ENCODE measurements around the gene ASTN2.

Gene ASTN2

GRCh38 chr9:117341151-117341550 is 73.7 kb downstream of the ASTN2 start:
- Histone ChIP-seq H3K9me2 (replicated peaks; ENCODE audit: control insufficient read depth, low read length) (no peaks in the 10 kb centered on the region), H3K4me2 (ENCODE audit: low read length) (no peak overlapping the region), H3K9me3 (ENCODE audit: control insufficient read depth, insufficient read depth, low read length) (no peaks in the 10 kb centered on the region), H3K4me3 (ENCODE audit: low read length) (no peak overlapping the region), H4K20me1 (ENCODE audit: control insufficient read depth, insufficient read depth, low read depth, low read length) (0 out of 2 replicates have a peak, but pooled peaks cover under 1% of the 10 kb centered on the region), H3K27me3 (ENCODE audit: control insufficient read depth, low read length) (no peaks in the 10 kb centered on the region), H3K79me2 (ENCODE audit: control insufficient read depth, low read length) (peaks cover 46% of the 10 kb centered on the region), H3K36me3 (ENCODE audit: control insufficient read depth, low read length) (no peaks in the 10 kb centered on the region), H3F3A (ENCODE audit: control insufficient read depth, insufficient read depth) (no peaks in the 10 kb centered on the region), H3K27ac (ENCODE audit: low read depth, low read length) (no peak overlapping the region), H3K4me1 (ENCODE audit: control insufficient read depth, low read length) (peaks cover 12% of the 10 kb centered on the region)
- TF ChIP-seq EZH2phosphoT487 (IDR thresholded peaks at IDR 0.05; ENCODE audit: borderline replicate concordance, low read length) (no peak), CTCF (IDR thresholded peaks at IDR 0.05; ENCODE audit: low read depth, low read length, poor library complexity, severe bottlenecking) (no peak)

GRCh38 chr9:117340422-117340821 is 74.4 kb downstream of the ASTN2 start:
- Histone ChIP-seq H4K20me1 (ENCODE audit: control insufficient read depth, insufficient read depth, low read depth, low read length) (no peaks in the 10 kb centered on the region), H3K27ac (ENCODE audit: low read depth, low read length) (no peak overlapping the region), H3K4me1 (ENCODE audit: control insufficient read depth, low read length) (peaks cover 18% of the 10 kb centered on the region), H3K79me2 (ENCODE audit: control insufficient read depth, low read length) (peaks cover 44% of the 10 kb centered on the region), H3F3A (ENCODE audit: control insufficient read depth, insufficient read depth) (no peaks in the 10 kb centered on the region), H3K36me3 (ENCODE audit: control insufficient read depth, low read length) (no peaks in the 10 kb centered on the region), H3K9me2 (replicated peaks; ENCODE audit: control insufficient read depth, low read length) (no peaks in the 10 kb centered on the region), H3K4me3 (ENCODE audit: low read length) (no peak overlapping the region), H3K9me3 (ENCODE audit: control insufficient read depth, insufficient read depth, low read length) (no peaks in the 10 kb centered on the region), H3K4me2 (ENCODE audit: low read length) (no peak overlapping the region), H3K27me3 (ENCODE audit: control insufficient read depth, low read length) (no peaks in the 10 kb centered on the region)
- TF ChIP-seq EZH2phosphoT487 (IDR thresholded peaks at IDR 0.05; ENCODE audit: borderline replicate concordance, low read length), result no peak
- no peak for TF ChIP-seq CTCF (IDR thresholded peaks at IDR 0.05; ENCODE audit: low read depth, low read length, poor library complexity, severe bottlenecking)

GRCh38 chr9:117335837-117336433 is 78.9 kb downstream of the ASTN2 start:
- Histone ChIP-seq H3K4me3 (ENCODE audit: low read length) (no peak overlapping the region), H3K36me3 (ENCODE audit: control insufficient read depth, low read length) (no peaks in the 10 kb centered on the region), H3K27ac (ENCODE audit: low read depth, low read length) (no peak overlapping the region), H4K20me1 (ENCODE audit: control insufficient read depth, insufficient read depth, low read depth, low read length) (no peaks in the 10 kb centered on the region), H3K4me1 (ENCODE audit: control insufficient read depth, low read length) (peaks cover 40% of the 10 kb centered on the region), H3K27me3 (ENCODE audit: control insufficient read depth, low read length) (no peaks in the 10 kb centered on the region), H3F3A (ENCODE audit: control insufficient read depth, insufficient read depth) (no peaks in the 10 kb centered on the region), H3K79me2 (ENCODE audit: control insufficient read depth, low read length) (peaks cover 53% of the 10 kb centered on the region), H3K9me3 (ENCODE audit: control insufficient read depth, insufficient read depth, low read length) (no peaks in the 10 kb centered on the region), H3K4me2 (ENCODE audit: low read length) (no peak overlapping the region), H3K9me2 (replicated peaks; ENCODE audit: control insufficient read depth, low read length) (no peaks in the 10 kb centered on the region)
- TF ChIP-seq CTCF (IDR thresholded peaks at IDR 0.05; ENCODE audit: low read depth, low read length, poor library complexity, severe bottlenecking) (no peak), EZH2phosphoT487 (IDR thresholded peaks at IDR 0.05; ENCODE audit: borderline replicate concordance, low read length) (no peak)

Measured in DOHH2 (cell line).